Skeletal muscle tissue (tissue), 4 donors: ENCODE measurements around the gene RFNG. TPM values are rescaled to one million over a fixed set of nuclear protein-coding genes. Genes with fewer than 3 reads are reported as not detected.

Experiments used
- H3K27ac ChIP-seq: one replicate; pipeline ENCODE4 v1.7.0; 2013; ENCODE audit warnings: mild to moderate bottlenecking, low read depth, low read length, inconsistent platforms
- H3K27me3 ChIP-seq, 3 donors: one replicate each; pipeline ENCODE4 v1.7.0; 2013; ENCODE audit warnings: low read length in 3 of 3; ENCODE audit not compliant: control insufficient read depth in 3 of 3, insufficient read depth in 3 of 3
- H3K36me3 ChIP-seq, 3 donors: one replicate each; pipeline ENCODE4 v1.7.0; 2013; ENCODE audit warnings: low read length in 3 of 3; ENCODE audit not compliant: control insufficient read depth in 3 of 3, insufficient read depth in 3 of 3
- H3K4me1 ChIP-seq, 3 donors: one replicate each; pipeline ENCODE4 v1.7.0; 2013; ENCODE audit warnings: low read length in 3 of 3, mild to moderate bottlenecking in 3 of 3; ENCODE audit not compliant: control insufficient read depth in 3 of 3, insufficient read depth in 3 of 3
- H3K4me3 ChIP-seq, 3 donors: one replicate each; pipeline ENCODE4 v1.7.0; 2013; ENCODE audit warnings: low read length in 3 of 3
- H3K9ac ChIP-seq, 3 donors: one replicate each; pipeline ENCODE4 v1.7.0; 2013; ENCODE audit warnings: low read length in 3 of 3, mild to moderate bottlenecking in 3 of 3, moderate library complexity in 2 of 3, low read depth in 1 of 3
- H3K9me3 ChIP-seq, 3 donors: one replicate each; pipeline ENCODE4 v1.7.0; 2013; ENCODE audit warnings: low read length in 3 of 3; ENCODE audit not compliant: control insufficient read depth in 3 of 3
- total RNA-seq: library from RNA; depleted of rRNA; stranded (reverse); fragments of >200 nt; gene quantifications from one replicate; pipeline ENCODE4 v1.2.3, GENCODE V29; 2014
- donor health status: Osteomylitis.

The RFNG gene
- total RNA-seq, 1 donor from 2014 or later, result 16.7 TPM

- H3K4me3 ChIP-seq, result no peak overlapping the region
- no peaks in the 10 kb centered on the region for H3K4me1 ChIP-seq
- H3K27ac ChIP-seq, result no peak overlapping the region
- H3K27me3 ChIP-seq, result no peaks in the 10 kb centered on the region
- peaks cover 62 to 64% (median 63%) of the 10 kb centered on the region in 3 donors for H3K36me3 ChIP-seq
- H3K9ac ChIP-seq, result no peak overlapping the region
- no peaks in the 10 kb centered on the region for H3K9me3 ChIP-seq
These were observed 37.5 kb upstream of the RFNG start for GRCh38 chr17:82088838-82089722.

- H3K9me3 ChIP-seq, result no peaks in the 10 kb centered on the region
- H3K4me3 ChIP-seq, result no peak overlapping the region
- H3K27me3 ChIP-seq, result no peaks in the 10 kb centered on the region
- H3K36me3 ChIP-seq, result peaks cover 65 to 66% (median 66%) of the 10 kb centered on the region in 3 donors
- no peak overlapping the region for H3K9ac ChIP-seq
- H3K27ac ChIP-seq, result no peak overlapping the region
- H3K4me1 ChIP-seq, result no peaks in the 10 kb centered on the region
These were observed 36.6 kb upstream of the RFNG start for GRCh38 chr17:82087961-82088837.

- Histone ChIP-seq H3K9me3 (no peaks in the 10 kb centered on the region), H3K36me3 (peaks cover 66 to 71% (median 70%) of the 10 kb centered on the region in 3 donors), H3K27ac (no peak overlapping the region), H3K4me1 (no peaks in the 10 kb centered on the region), H3K27me3 (no peaks in the 10 kb centered on the region), H3K4me3 (no peak overlapping the region), H3K9ac (no peak overlapping the region)
These were observed 35.6 kb upstream of the RFNG start for GRCh38 chr17:82086941-82087906.

GRCh38 chr17:82085931-82086764, 34.5 kb upstream of the RFNG start:
- Histone ChIP-seq H3K4me1 (no peaks in the 10 kb centered on the region), H3K36me3 (peaks cover 63 to 67% (median 65%) of the 10 kb centered on the region in 3 donors)

GRCh38 chr17:82085031-82085861, 33.6 kb upstream of the RFNG start:
- H3K36me3 ChIP-seq, result peaks cover 66 to 74% (median 68%) of the 10 kb centered on the region in 3 donors
- H3K4me1 ChIP-seq, result no peaks in the 10 kb centered on the region

More at GRCh38 chr17:82085931-82086764, 34.5 kb upstream of the RFNG start:
- H3K9me3 ChIP-seq, result no peaks in the 10 kb centered on the region
- H3K27ac ChIP-seq, result no peak overlapping the region
- H3K27me3 ChIP-seq, result no peaks in the 10 kb centered on the region
- no peak overlapping the region for H3K4me3 ChIP-seq
- H3K9ac ChIP-seq, result no peak overlapping the region

GRCh38 chr17:82084373-82085030, 32.9 kb upstream of the RFNG start:
- Histone ChIP-seq H3K9me3 (no peaks in the 10 kb centered on the region), H3K27ac (no peak overlapping the region), H3K27me3 (no peaks in the 10 kb centered on the region), H3K4me3 (no peak overlapping the region), H3K36me3 (peaks cover 66 to 75% (median 72%) of the 10 kb centered on the region in 3 donors), H3K4me1 (no peaks in the 10 kb centered on the region), H3K9ac (no peak overlapping the region)

More at GRCh38 chr17:82085031-82085861, 33.6 kb upstream of the RFNG start:
- H3K9me3 ChIP-seq, result no peaks in the 10 kb centered on the region
- no peaks in the 10 kb centered on the region for H3K27me3 ChIP-seq
- H3K27ac ChIP-seq, result no peak overlapping the region
- no peak overlapping the region for H3K4me3 ChIP-seq
- H3K9ac ChIP-seq, result no peak overlapping the region

GRCh38 chr17:82083533-82084359, 32.1 kb upstream of the RFNG start:
- H3K27me3 ChIP-seq, result no peaks in the 10 kb centered on the region
- H3K4me1 ChIP-seq, result no peaks in the 10 kb centered on the region
- no peaks in the 10 kb centered on the region for H3K9me3 ChIP-seq
- H3K4me3 ChIP-seq, result no peak overlapping the region
- no peak overlapping the region for H3K27ac ChIP-seq
- H3K36me3 ChIP-seq, result peaks cover 63 to 77% (median 69%) of the 10 kb centered on the region in 3 donors
- H3K9ac ChIP-seq, result no peak overlapping the region
